D721Med (cell line): ENCODE results near the gene SELENOF.
A peak's percentile ranks its signal among the peaks of the same experiment; 100 is the strongest.

ENCODE experiments used
- DNase-seq: peaks from one replicate; pipeline ENCODE4 v3.0.0; 2011; ENCODE audit warnings: low spot score; ENCODE audit not compliant: insufficient read length
- FAIRE-seq: peaks from 2 replicates; lab custom pipeline; 2011; peaks lifted over from hg19 to GRCh38; lab: Jason Lieb, UNC
- CTCF ChIP-seq: IDR thresholded peaks from 2 replicates; pipeline ENCODE4 v1.5.1; 2012; ENCODE audit warnings: mild to moderate bottlenecking, control low read depth; ENCODE audit not compliant: insufficient read depth; ENCODE audit errors: missing control alignments

The SELENOF gene

GRCh38 chr1:86938450-86938849 is 24.5 kb upstream of the SELENOF start:
- no peak for DNase-seq
- no peak for TF ChIP-seq CTCF
- no peak for FAIRE-seq

- DNase-seq, result no peak
- peak; percentile 83 for FAIRE-seq
- no peak for TF ChIP-seq CTCF
These were observed 19.8 kb upstream of the SELENOF start for GRCh38 chr1:86933562-86934377.

- FAIRE-seq (no peak), DNase-seq (no peak)
- no peak for TF ChIP-seq CTCF
These were observed 19.1 kb upstream of the SELENOF start for GRCh38 chr1:86933051-86933450.

- DNase-seq (no peak), FAIRE-seq (no peak)
- no peak for TF ChIP-seq CTCF
These were observed 14.9 kb upstream of the SELENOF start for GRCh38 chr1:86928819-86929218.

- no peak for TF ChIP-seq CTCF
- FAIRE-seq, result no peak
- no peak for DNase-seq
These were observed 13.0 kb upstream of the SELENOF start for GRCh38 chr1:86926883-86927282.

GRCh38 chr1:86925742-86926141 is 11.8 kb upstream of the SELENOF start:
- TF ChIP-seq CTCF, result no peak
- no peak for FAIRE-seq
- no peak for DNase-seq

GRCh38 chr1:86924324-86924960 is 10.5 kb upstream of the SELENOF start:
- no peak for TF ChIP-seq CTCF
- DNase-seq, result no peak
- no peak for FAIRE-seq
